Glutamatergic neuron (in vitro differentiated cells): ENCODE measurements around the gene MT2A. TPM values are rescaled to one million over a fixed set of nuclear protein-coding genes. Genes with fewer than 3 reads are reported as not detected.
"Not testable (repeated sequence)": the region's sequence is repeated elsewhere in the genome, so short reads cannot be mapped to it uniquely, and the experiment has no call there.

Source experiments
- DNase-seq: peaks from one replicate; pipeline ENCODE4 v3.0.0; 2022
- H3K27ac Mint-ChIP-seq: one replicate; pipeline ENCODE4 v1.8.0; 2020; ENCODE audit warnings: mild to moderate bottlenecking, mixed read lengths, inconsistent platforms; ENCODE audit not compliant: unreplicated experiment
- H3K27me3 Mint-ChIP-seq: one replicate; pipeline ENCODE4 v1.8.0; 2020; ENCODE audit warnings: mild to moderate bottlenecking, moderate library complexity, mixed read lengths, inconsistent platforms; ENCODE audit not compliant: unreplicated experiment
- H3K36me3 Mint-ChIP-seq: one replicate; pipeline ENCODE4 v1.8.0; 2020; ENCODE audit warnings: mild to moderate bottlenecking, mixed read lengths, inconsistent platforms; ENCODE audit not compliant: unreplicated experiment
- H3K4me1 Mint-ChIP-seq: one replicate; pipeline ENCODE4 v1.8.0; 2020; ENCODE audit warnings: mild to moderate bottlenecking, low read depth, mixed read lengths, inconsistent platforms; ENCODE audit not compliant: unreplicated experiment
- H3K4me3 Mint-ChIP-seq: one replicate; pipeline ENCODE4 v1.8.0; 2020; ENCODE audit warnings: mild to moderate bottlenecking, mixed read lengths, inconsistent platforms; ENCODE audit not compliant: unreplicated experiment
- H3K9me3 Mint-ChIP-seq: one replicate; pipeline ENCODE4 v1.8.0; 2020; ENCODE audit warnings: mild to moderate bottlenecking, moderate library complexity, mixed read lengths, inconsistent platforms; ENCODE audit not compliant: unreplicated experiment
- total RNA-seq: library from RNA; stranded (reverse); fragmentation: NEBNext Ultra II Directional; extraction: Animal tissue kit (Norgen Biotek cat#: 25700); gene quantifications from one replicate; pipeline ENCODE4 v1.2.1, GENCODE V29; 2021; ENCODE audit not compliant: unreplicated experiment
- TF ChIP-seq, protein P1 (sequence below): fragments of 200-600 bp; sonication (generic); IDR thresholded peaks from one replicate; pipeline ENCODE4 v1.5.0; 2021; ENCODE audit not compliant: partially characterized antibody, unreplicated experiment

MT2A gene
- total RNA-seq, 1 donor from 2014 or later, result not detected

DNA sequence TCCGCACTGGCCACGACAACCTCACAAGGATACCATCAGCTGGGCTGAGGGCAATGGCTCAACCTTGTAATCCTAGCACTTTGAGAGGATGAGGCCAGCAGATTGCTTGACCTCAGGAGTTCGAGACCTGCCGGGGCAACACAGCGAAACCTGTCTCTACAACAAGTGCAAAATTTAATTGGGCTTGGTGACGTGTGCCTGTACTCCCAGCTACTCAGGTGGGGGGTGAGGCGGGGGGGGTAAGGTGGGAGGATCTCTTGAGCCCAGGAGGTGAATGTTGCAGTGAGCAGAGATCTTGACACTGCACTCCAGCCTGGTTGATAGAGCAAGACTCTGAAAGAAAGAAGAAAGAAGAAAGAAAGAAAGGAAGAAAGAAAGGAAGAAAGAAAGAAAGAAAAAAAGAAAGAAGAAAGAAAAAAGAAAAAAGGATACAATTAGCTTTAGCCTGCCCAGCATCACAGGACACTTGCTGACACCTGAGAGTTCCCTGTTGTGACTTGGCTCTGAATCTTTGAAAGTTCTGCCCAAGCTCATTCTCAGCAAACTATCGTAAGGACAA lies 12.0 kb downstream of the MT2A start:
- Mint-ChIP-seq H3K27ac (no peak overlapping the region), H3K4me1 (peaks cover 5% of the 10 kb centered on the region), H3K9me3 (peaks cover 2% of the 10 kb centered on the region), H3K27me3 (peaks cover 32% of the 10 kb centered on the region), H3K36me3 (no peaks in the 10 kb centered on the region), H3K4me3 (no peak overlapping the region)
- TF ChIP-seq, protein P1, sequence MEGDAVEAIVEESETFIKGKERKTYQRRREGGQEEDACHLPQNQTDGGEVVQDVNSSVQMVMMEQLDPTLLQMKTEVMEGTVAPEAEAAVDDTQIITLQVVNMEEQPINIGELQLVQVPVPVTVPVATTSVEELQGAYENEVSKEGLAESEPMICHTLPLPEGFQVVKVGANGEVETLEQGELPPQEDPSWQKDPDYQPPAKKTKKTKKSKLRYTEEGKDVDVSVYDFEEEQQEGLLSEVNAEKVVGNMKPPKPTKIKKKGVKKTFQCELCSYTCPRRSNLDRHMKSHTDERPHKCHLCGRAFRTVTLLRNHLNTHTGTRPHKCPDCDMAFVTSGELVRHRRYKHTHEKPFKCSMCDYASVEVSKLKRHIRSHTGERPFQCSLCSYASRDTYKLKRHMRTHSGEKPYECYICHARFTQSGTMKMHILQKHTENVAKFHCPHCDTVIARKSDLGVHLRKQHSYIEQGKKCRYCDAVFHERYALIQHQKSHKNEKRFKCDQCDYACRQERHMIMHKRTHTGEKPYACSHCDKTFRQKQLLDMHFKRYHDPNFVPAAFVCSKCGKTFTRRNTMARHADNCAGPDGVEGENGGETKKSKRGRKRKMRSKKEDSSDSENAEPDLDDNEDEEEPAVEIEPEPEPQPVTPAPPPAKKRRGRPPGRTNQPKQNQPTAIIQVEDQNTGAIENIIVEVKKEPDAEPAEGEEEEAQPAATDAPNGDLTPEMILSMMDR, result no peak
- DNase-seq, result no peak

DNA sequence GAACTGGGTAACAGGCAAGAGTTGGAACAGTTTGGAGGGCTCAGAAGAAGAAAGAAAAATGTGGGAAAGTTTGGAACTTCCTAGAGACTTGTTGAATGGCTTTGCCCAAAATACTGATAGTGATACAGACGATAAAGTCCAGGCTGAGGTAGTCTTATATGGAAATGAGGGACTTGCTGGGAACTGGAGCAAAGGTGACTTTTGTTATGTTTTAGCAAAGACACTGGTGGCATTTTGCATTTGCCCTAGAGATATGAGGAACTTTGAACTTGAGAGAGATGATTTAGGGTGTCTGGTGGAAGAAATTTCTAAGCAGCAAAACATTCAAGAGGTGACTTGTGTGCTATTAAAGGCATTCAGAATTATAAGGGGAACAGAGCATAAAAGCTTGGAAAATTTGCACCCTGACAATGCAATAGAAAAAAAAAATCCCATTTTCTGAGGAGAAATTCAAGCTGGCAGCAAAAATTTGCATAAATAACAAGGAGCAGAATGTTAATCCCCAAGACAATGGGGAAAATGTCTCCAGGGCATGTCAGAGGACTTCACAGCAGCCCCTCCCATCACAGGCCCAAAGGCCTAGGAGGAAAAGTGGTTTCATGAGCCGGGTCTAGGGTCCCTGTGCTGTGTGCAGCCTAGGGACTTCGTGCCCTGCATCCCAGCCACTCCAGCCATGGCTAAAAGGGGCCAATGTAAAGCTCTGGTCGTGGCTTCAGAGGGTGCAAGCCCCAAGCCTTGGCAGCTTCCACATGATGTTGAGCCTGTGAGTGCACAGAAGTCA lies 13.5 kb downstream of the MT2A start:
- not testable (repeated sequence) for H3K4me3 Mint-ChIP-seq, H3K4me1 Mint-ChIP-seq, H3K9me3 Mint-ChIP-seq, DNase-seq, H3K27ac Mint-ChIP-seq, H3K36me3 Mint-ChIP-seq
- peaks cover 33% of the 10 kb centered on the region for H3K27me3 Mint-ChIP-seq

DNA sequence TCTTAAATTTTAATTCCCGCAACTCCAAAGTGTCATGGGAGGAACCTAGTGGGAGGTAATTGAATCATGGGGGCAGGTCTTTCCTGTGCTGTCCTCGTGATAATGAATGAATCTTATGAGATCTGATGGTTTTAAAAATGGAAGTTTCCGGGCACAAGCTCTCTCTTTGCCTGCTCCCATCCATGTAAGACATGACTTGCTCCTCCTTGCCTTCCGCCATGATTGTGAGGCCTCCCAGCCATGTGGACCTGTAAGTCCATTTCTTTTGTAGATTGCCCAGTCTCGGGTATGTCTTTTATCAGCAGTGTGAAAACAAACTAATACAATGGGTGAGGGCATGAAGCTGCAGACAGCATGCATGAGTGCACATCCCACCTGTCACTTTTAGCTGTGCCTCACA lies 14.8 kb downstream of the MT2A start:
- not testable (repeated sequence) for H3K4me1 Mint-ChIP-seq, DNase-seq, H3K9me3 Mint-ChIP-seq, H3K4me3 Mint-ChIP-seq, H3K36me3 Mint-ChIP-seq, H3K27ac Mint-ChIP-seq
- H3K27me3 Mint-ChIP-seq, result peaks cover 27% of the 10 kb centered on the region

DNA sequence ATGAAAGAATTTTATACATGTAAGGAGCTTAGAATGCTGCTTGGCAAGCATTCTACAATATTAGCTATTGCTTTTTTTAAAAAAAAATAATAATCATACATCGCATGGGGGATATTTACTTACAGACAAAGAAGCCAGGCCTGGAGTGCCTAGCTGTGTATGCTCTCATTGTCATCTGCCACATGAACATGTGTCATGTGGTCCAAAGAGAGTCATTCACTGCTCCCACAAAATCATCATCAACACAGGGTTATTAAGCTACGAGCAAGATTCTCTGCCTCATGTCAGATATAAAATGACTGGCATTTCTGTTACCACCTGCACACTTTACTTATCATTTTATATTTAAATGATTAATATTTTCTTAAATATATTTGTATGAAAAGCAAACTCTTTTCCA lies 15.3 kb downstream of the MT2A start:
- TF ChIP-seq, protein P1, result no peak
- Mint-ChIP-seq H3K36me3 (no peaks in the 10 kb centered on the region), H3K4me1 (peaks cover 4% of the 10 kb centered on the region), H3K27ac (no peak overlapping the region), H3K9me3 (peaks cover 2% of the 10 kb centered on the region), H3K4me3 (no peak overlapping the region), H3K27me3 (peaks cover 24% of the 10 kb centered on the region)
- DNase-seq, result no peak

DNA sequence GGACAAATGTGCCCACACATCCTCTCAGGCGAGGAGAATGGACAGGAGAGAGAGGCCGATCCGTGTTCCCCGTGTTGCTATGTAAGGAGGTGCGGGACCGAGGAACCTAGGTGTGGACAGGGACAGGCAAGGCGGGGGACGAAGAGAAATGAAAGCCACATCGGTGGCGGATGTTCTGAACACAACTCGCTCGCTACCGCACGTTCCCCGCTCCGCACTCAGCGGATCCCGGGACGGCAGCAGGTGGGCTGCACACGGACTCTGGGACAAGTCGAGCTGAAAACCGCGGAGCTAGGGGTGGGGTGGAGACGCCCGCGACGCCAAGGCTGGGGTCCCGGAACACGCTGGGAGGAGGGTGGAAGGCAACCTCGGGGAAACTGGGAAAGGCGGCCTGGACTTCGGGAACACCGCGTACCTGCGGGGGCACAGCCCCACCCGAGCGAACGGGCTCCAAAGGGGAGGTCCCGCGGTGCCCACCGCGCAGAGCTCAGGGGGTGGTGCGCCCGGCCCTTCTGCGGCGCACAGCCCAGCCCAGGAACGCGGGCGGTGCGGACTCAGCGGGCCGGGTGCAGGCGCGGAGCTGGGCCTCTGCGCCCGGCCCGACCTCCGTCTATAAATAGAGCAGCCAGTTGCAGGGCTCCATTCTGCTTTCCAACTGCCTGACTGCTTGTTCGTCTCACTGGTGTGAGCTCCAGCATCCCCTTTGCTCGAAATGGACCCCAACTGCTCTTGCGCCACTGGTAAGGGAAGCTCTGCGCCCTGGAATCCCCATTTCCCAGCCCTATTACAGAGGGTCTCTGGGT lies 17.0 kb downstream of the MT2A start, which contains the start of gene MT1E:
TSS of gene MT1E (plus strand) at position 642 of the 803 bp plus-strand sequence. CDS start at position 713, 71 bp downstream.
- H3K9me3 Mint-ChIP-seq, result no peaks in the 10 kb centered on the region
- no peaks in the 10 kb centered on the region for H3K36me3 Mint-ChIP-seq
- peak; percentile 60 for DNase-seq
- TF ChIP-seq, protein P1, result no peak
- H3K4me3 Mint-ChIP-seq, result peak within 1 kb of the TSS; percentile 89
- H3K27ac Mint-ChIP-seq, result no peak within 1 kb of the TSS
- H3K4me1 Mint-ChIP-seq, result peaks cover 4% of the 10 kb centered on the region
- H3K27me3 Mint-ChIP-seq, result peaks cover 23% of the 10 kb centered on the region
